Lung (tissue), 12 donors: Measurements from ENCODE around the gene DDX31. TPM values are rescaled to one million over a fixed set of nuclear protein-coding genes. Genes with fewer than 3 reads are reported as not detected.

Source experiments
- ATAC-seq: fragments of 200-7000 bp; cut with Tn5 transposase; one replicate; pipeline ENCODE4 v1.9.1; 2020; ENCODE audit warnings: moderate number of reproducible peaks; ENCODE audit not compliant: insufficient read depth, low FRiP score
- DNase-seq, 3 donors: peaks; one replicate each; pipeline ENCODE4 v3.0.0-alpha.2; 2013 to 2017
- H3K27ac ChIP-seq, 2 donors: one replicate each; pipeline ENCODE4 v1.5.1; 2013; ENCODE audit warnings: mild to moderate bottlenecking in 2 of 2, moderate library complexity in 2 of 2, control low read depth in 1 of 2, inconsistent platforms in 1 of 2, low read depth in 1 of 2, low read length in 1 of 2
- H3K27me3 ChIP-seq, 3 donors: one replicate each; pipeline ENCODE4 v1.5.1; 2013; ENCODE audit warnings: low read length in 2 of 3; ENCODE audit not compliant: control insufficient read depth in 3 of 3, insufficient read depth in 3 of 3
- H3K36me3 ChIP-seq, 4 donors: one replicate each; pipeline ENCODE4 v1.5.1; 2013; ENCODE audit warnings: low read length in 4 of 4, mild to moderate bottlenecking in 1 of 4, moderate library complexity in 1 of 4; ENCODE audit not compliant: control insufficient read depth in 4 of 4, insufficient read depth in 4 of 4
- H3K4me1 ChIP-seq, 5 donors: one replicate each; pipeline ENCODE4 v1.5.1; 2013; ENCODE audit warnings: low read length in 5 of 5, mild to moderate bottlenecking in 2 of 5, moderate library complexity in 1 of 5; ENCODE audit not compliant: control insufficient read depth in 5 of 5, insufficient read depth in 5 of 5
- H3K4me3 ChIP-seq: one replicate; pipeline ENCODE4 v1.5.1; 2013; ENCODE audit warnings: mild to moderate bottlenecking, control low read depth, moderate library complexity
- H3K9ac ChIP-seq, 2 donors: one replicate each; pipeline ENCODE4 v1.5.1; 2013; ENCODE audit warnings: low read length in 2 of 2, control low read depth in 1 of 2; ENCODE audit not compliant: insufficient read depth in 1 of 2
- H3K9me3 ChIP-seq, 4 donors: one replicate each; pipeline ENCODE4 v1.5.1; 2013; ENCODE audit warnings: low read length in 3 of 4, mild to moderate bottlenecking in 1 of 4, moderate library complexity in 1 of 4; ENCODE audit not compliant: control insufficient read depth in 4 of 4, insufficient read depth in 3 of 4
- WGBS, 2 donors: extraction: QIAGEN DNeasy Blood & Tissue Kit; methylation state at CpG; one replicate each; pipeline ENCODE4 v1.1.7; 2013; 5-methylcytosine and 5-hydroxymethylcytosine counted together
- polyA plus RNA-seq, 2 donors: library from polyadenylated mRNA; stranded (reverse); fragments of 200-250 nt; gene quantifications; one replicate each; pipeline ENCODE4 v1.2.1, GENCODE V29; 2013
- total RNA-seq, 2 donors: library from RNA; depleted of rRNA in 1 of 2; stranded (reverse); fragments of >200 nt in 1 of 2; gene quantifications; one replicate each; pipeline ENCODE4 v1.2.1, GENCODE V29; 2014 to 2021
- TF ChIP-seq, protein P1 (sequence below): IDR thresholded peaks from 2 replicates; pipeline ENCODE4 v1.5.1; 2012; ENCODE audit warnings: mild to moderate bottlenecking; ENCODE audit errors: control extremely low read depth, extremely low read depth
- donor health status: control.
- donor health status: control.
- donor health status: Bipolar disorder and iron deficiency.
- donor health status: healthy.
- donor health status: DM: yes; HTN: yes; CAD: no.

Gene DDX31
- total and polyA plus RNA-seq, 4 donors = 8.1 to 14.8 (median 11.7) TPM

DNA sequence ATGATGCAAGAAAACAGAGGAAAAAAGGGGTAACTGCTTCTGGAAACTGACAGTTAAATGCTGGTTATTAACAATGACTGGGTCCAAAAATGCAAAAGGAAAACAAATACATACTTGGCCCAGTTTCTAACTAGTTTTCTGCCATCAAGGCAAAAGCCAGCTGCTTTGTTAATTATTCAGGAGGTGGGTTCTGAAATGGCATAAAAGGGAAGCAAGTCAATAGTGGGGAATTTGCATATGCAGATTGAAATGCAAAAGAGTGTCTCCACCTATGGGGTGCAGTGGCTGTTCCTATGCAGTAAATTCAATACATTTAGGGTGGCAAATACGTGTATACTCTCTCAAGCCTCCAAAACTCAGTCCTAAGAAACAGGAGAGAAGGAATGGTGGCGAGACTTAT lies 54.0 kb downstream of the DDX31 start:
- H3K9me3 ChIP-seq = peaks cover 0 to 1% (median 0%) of the 10 kb centered on the region in 4 donors
- no peak overlapping the region for H3K9ac ChIP-seq
- no peak for ATAC-seq
- H3K4me3 ChIP-seq = no peak overlapping the region
- TF ChIP-seq, protein P1, sequence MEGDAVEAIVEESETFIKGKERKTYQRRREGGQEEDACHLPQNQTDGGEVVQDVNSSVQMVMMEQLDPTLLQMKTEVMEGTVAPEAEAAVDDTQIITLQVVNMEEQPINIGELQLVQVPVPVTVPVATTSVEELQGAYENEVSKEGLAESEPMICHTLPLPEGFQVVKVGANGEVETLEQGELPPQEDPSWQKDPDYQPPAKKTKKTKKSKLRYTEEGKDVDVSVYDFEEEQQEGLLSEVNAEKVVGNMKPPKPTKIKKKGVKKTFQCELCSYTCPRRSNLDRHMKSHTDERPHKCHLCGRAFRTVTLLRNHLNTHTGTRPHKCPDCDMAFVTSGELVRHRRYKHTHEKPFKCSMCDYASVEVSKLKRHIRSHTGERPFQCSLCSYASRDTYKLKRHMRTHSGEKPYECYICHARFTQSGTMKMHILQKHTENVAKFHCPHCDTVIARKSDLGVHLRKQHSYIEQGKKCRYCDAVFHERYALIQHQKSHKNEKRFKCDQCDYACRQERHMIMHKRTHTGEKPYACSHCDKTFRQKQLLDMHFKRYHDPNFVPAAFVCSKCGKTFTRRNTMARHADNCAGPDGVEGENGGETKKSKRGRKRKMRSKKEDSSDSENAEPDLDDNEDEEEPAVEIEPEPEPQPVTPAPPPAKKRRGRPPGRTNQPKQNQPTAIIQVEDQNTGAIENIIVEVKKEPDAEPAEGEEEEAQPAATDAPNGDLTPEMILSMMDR = no peak
- no peak overlapping the region for H3K27ac ChIP-seq
- DNase-seq = peak in 2 of 3 donors; percentile 51 to 61
- peaks cover 0 to 11% (median 0%) of the 10 kb centered on the region in 5 donors for H3K4me1 ChIP-seq
- peaks cover 13 to 41% (median 30%) of the 10 kb centered on the region in 4 donors for H3K36me3 ChIP-seq
- 90 to 94% methylated on average over 2 of the region's 2 CpGs for WGBS, 2 donors
- no peaks in the 10 kb centered on the region for H3K27me3 ChIP-seq

DNA sequence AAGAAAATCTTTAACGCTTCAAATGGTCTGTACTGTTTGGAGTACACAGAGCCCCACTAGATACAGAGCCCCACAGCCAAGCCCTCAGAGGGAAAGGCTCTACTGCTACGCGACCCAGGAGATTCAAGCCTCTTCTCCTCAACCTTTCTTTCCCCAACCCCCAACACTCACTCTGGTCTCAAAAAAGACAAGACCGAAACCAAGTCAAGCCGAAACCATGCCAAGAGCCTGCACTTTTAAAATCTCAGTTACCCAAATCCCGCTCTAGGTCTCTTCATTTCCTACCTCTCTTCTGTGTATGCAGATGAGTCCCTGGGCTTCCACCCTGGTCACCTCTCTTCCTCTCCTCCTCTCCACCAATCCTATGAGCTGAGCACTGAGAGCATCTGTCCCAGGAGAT lies 55.5 kb downstream of the DDX31 start:
- no peak for DNase-seq
- no peak overlapping the region for H3K9ac ChIP-seq
- peaks cover 0 to 1% (median 0%) of the 10 kb centered on the region in 4 donors for H3K9me3 ChIP-seq
- H3K4me1 ChIP-seq = peaks cover 0 to 11% (median 0%) of the 10 kb centered on the region in 5 donors
- no peak overlapping the region for H3K4me3 ChIP-seq
- no peak for ATAC-seq
- H3K27me3 ChIP-seq = no peaks in the 10 kb centered on the region
- TF ChIP-seq, protein P1 = no peak
- H3K27ac ChIP-seq = no peak overlapping the region
- 82 to 88% methylated on average over 6 of the region's 6 CpGs for WGBS, 2 donors
- H3K36me3 ChIP-seq = peaks cover 19 to 47% (median 35%) of the 10 kb centered on the region in 4 donors

DNA sequence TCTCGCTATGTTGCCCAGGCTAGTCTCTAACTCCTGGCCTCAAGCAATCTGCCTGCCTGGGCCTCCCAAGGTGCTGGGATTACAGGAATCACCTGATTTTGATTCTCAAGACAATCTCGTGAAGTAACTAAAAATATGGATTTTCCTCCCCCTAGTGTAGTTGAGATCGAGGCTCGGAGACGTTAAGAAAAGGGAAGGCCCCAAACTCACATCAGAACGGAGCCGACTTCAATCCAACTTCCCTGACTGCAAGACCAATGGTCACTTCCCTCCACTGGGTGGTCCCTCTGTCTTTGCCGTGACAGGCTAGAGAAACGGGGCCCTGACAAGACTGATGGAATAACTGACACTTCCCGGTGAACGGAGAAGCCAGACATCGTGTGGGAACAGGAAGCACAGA lies 59.1 kb downstream of the DDX31 start:
- ATAC-seq (no peak), DNase-seq (no peak)
- WGBS, 2 donors = 88 to 93% methylated on average over 12 of the region's 12 CpGs
- TF ChIP-seq, protein P1 = no peak
- Histone ChIP-seq H3K36me3 (peaks cover 19 to 47% (median 30%) of the 10 kb centered on the region in 4 donors), H3K4me3 (no peak overlapping the region), H3K9me3 (no peaks in the 10 kb centered on the region), H3K27me3 (no peaks in the 10 kb centered on the region), H3K4me1 (peaks cover 0 to 21% (median 0%) of the 10 kb centered on the region in 5 donors), H3K9ac (no peak overlapping the region), H3K27ac (no peak overlapping the region)

DNA sequence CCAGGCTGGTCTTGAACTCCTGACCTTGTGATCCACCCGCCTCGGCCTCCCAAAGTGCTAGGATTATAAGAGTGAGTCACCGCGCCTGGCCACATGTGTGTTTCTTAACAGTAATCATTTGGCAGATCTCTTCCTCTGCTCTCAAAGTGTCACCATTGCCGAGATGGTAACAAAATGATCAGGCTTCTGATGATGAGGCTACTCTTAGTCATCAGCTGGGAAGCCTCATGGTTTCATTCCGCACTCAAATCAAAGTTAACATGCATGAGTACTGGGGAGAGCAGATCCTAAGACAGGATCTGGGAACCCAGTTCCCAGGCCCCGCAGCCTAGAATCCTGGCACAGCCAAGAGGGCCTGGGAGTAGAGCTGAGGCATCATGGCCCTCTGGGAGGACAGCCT lies 60.0 kb downstream of the DDX31 start:
- Histone ChIP-seq H3K9me3 (no peaks in the 10 kb centered on the region), H3K4me1 (peaks cover 0 to 16% (median 0%) of the 10 kb centered on the region in 5 donors), H3K27ac (no peak overlapping the region), H3K4me3 (no peak overlapping the region), H3K9ac (no peak overlapping the region), H3K36me3 (peaks cover 19 to 46% (median 28%) of the 10 kb centered on the region in 4 donors), H3K27me3 (no peaks in the 10 kb centered on the region)
- no peak for ATAC-seq
- TF ChIP-seq, protein P1 = no peak
- no peak for DNase-seq
- WGBS, 2 donors = 89 to 96% methylated on average over 7 of the region's 7 CpGs
